ENCODE data around the gene NHS. TPM values are rescaled to one million over a fixed set of nuclear protein-coding genes. Genes with fewer than 3 reads are reported as not detected.

NHS gene
- total and polyA plus RNA-seq, 2 of the 13 experiments (the other 11 are each of a cell fraction or from before 2014, with no cell fraction given), result 0.02 TPM; not detected in 1

- TF ChIP-seq KLF6 (CRISPR knock-in tag; IDR thresholded peaks at IDR 0.05) (no peak), SMAD3 (CRISPR knock-in tag; IDR thresholded peaks at IDR 0.05) (no peak), ZNF790 (CRISPR knock-in tag; IDR thresholded peaks at IDR 0.05; ENCODE audit: borderline replicate concordance) (no peak), ZFYVE20 (CRISPR knock-in tag; IDR thresholded peaks at IDR 0.05; ENCODE audit: borderline replicate concordance, low read depth) (no peak), TEF (CRISPR knock-in tag; IDR thresholded peaks at IDR 0.05) (no peak), ZFP82 (CRISPR knock-in tag; IDR thresholded peaks at IDR 0.05; ENCODE audit: borderline replicate concordance) (no peak), AKAP8 (CRISPR knock-in tag; IDR thresholded peaks at IDR 0.05) (no peak), CEBPB (IDR thresholded peaks at IDR 0.05; ENCODE audit: borderline replicate concordance, low read depth, low read length) (no peak), ZNF614 (CRISPR knock-in tag; IDR thresholded peaks at IDR 0.05; ENCODE audit: borderline replicate concordance) (no peak), HIC2 (CRISPR knock-in tag; IDR thresholded peaks at IDR 0.05; ENCODE audit: low read depth) (no peak), ZNF703 (CRISPR knock-in tag; IDR thresholded peaks at IDR 0.05; ENCODE audit: borderline replicate concordance) (no peak), NFE2L2 (IDR thresholded peaks at IDR 0.05; ENCODE audit: low read length) (no peak), ZSCAN22 (CRISPR knock-in tag; IDR thresholded peaks at IDR 0.05) (no peak), NAIF1 (CRISPR knock-in tag; IDR thresholded peaks at IDR 0.05; ENCODE audit: borderline replicate concordance) (no peak), RBFOX2 (IDR thresholded peaks at IDR 0.05; ENCODE audit: low read depth, low read length) (no peak), ZNF879 (CRISPR knock-in tag; IDR thresholded peaks at IDR 0.05) (no peak), ZNF446 (CRISPR knock-in tag; IDR thresholded peaks at IDR 0.05) (no peak), ZNF382 (CRISPR knock-in tag; IDR thresholded peaks at IDR 0.05; ENCODE audit: borderline replicate concordance) (no peak), ZNF512B (CRISPR knock-in tag; IDR thresholded peaks at IDR 0.05; ENCODE audit: borderline replicate concordance) (no peak)
- ATAC-seq, result no peak
- H4K20me1 ChIP-seq (ENCODE audit: insufficient read depth, low read length), result no peaks in the 10 kb centered on the region
- no peak overlapping the region for H3K27ac ChIP-seq (ENCODE audit: extremely low read length, insufficient read depth, low read length)
- DNase-seq (ENCODE audit: low spot score), result no peak
- WGBS (ENCODE audit: low lambda C conversion rate), result 83% methylated on average over 1 of the region's 3 CpGs
- no peak overlapping the region for H3K4me2 ChIP-seq (ENCODE audit: low read depth, low read length)
- no peak for FAIRE-seq
- H3K4me3 ChIP-seq (replicated peaks in 1 of 3; ENCODE audit: insufficient read depth in 1 of 3, low read depth in 2 of 3, low read length in 3 of 3), result no peak overlapping the region
- no peaks in the 10 kb centered on the region for H3K9me3 ChIP-seq (ENCODE audit: low read length)
- no peaks in the 10 kb centered on the region for H3K27me3 ChIP-seq (ENCODE audit: control insufficient read depth in 1 of 2, insufficient read depth in 2 of 2, low read length in 2 of 2)
- ChIA-PET POLR2A (no interaction called here), CTCF (ENCODE audit: low intra/inter-chr PET ratio, low total read pairs) (no interaction called here)
- in situ Hi-C loops (cut with HindIII; ENCODE audit: extremely low pct_ligation_motif_present, low pct_unique_long_range_greater_than_20kb) (no loop called here), intact Hi-C loops (cut with micrococcal nuclease; ENCODE audit: unreplicated experiment) (no loop called here)
- no peak overlapping the region for H2AFZ ChIP-seq (ENCODE audit: low read length)
- BruUV-seq (replicated peaks), result no TSS peak
- H3K36me3 ChIP-seq (replicated peaks in 1 of 2; ENCODE audit: control insufficient read depth in 1 of 2, insufficient read depth in 2 of 2, low read length in 2 of 2), result no peaks in the 10 kb centered on the region
- H3K4me1 ChIP-seq (ENCODE audit: insufficient read depth, low read length), result no peaks in the 10 kb centered on the region
- no peak overlapping the region for H3K9ac ChIP-seq (ENCODE audit: insufficient read depth, low read depth, low read length)
- H3K79me2 ChIP-seq (ENCODE audit: insufficient read depth, low read length), result no peaks in the 10 kb centered on the region
These were observed 295.9 kb downstream of the NHS start for GRCh38 chrX:17670874-17671273.
